ENCODE measurements around the gene BCL11A. TPM values are rescaled to one million over a fixed set of nuclear protein-coding genes. Genes with fewer than 3 reads are reported as not detected.

BCL11A gene
- polyA plus RNA-seq, 2 of the 4 experiments (the other 2 are of a cell fraction) = 0.12 to 0.13 TPM

- Histone ChIP-seq H3K4me2 (peak overlapping the region; percentile 99), H3K27ac (no peak overlapping the region), H3K4me3 (peak overlapping the region; percentile 63), H3K4me1 (peaks cover 42% of the 10 kb centered on the region), H3K9me3 (no peaks in the 10 kb centered on the region)
- ATAC-seq (no peak), FAIRE-seq (no peak), DNase-seq (ENCODE audit: low read depth in 1 of 2, low spot score in 1 of 2) (no peak)
- 4% methylated on average over 30 of the region's 38 CpGs for WGBS (ENCODE audit: missing lambda C conversion rate)
- TF ChIP-seq HOXB13 (CRISPR knock-in tag; IDR thresholded peaks at IDR 0.05; ENCODE audit: low read depth) (no peak), CHD2 (IDR thresholded peaks at IDR 0.05; ENCODE audit: low read length, partially characterized antibody) (no peak), RNF2 (IDR thresholded peaks at IDR 0.05; ENCODE audit: borderline replicate concordance, low read depth) (peak; percentile 74; the same call in 1 of the 2 replicates), JUNB (IDR thresholded peaks at IDR 0.05) (no peak), CBX2 (IDR thresholded peaks at IDR 0.05; ENCODE audit: borderline replicate concordance, low read depth) (no peak), BHLHE40 (IDR thresholded peaks at IDR 0.05; ENCODE audit: low read depth, low read length) (no peak), EP300 (IDR thresholded peaks at IDR 0.05) (no peak)
- ChIA-PET CTCF (interaction anchor here (1.2 to 1.4 kb wide), 2 partner anchors 9 to 14 kb away, joined by 3 read pairs; no protein-coding TSS in a partner anchor), POLR2A (interaction anchor here (0.6 kb wide), 1 partner anchor 20 kb away, joined by 5 read pairs; no protein-coding TSS in a partner anchor)
These were observed 481 bp downstream of the BCL11A start for GRCh38 chr2:60552851-60553494.

- FAIRE-seq (no peak), ATAC-seq (0 out of 6 replicates have a peak, but pooled peaks of 1 of the 2 experiments have one; percentile 2), DNase-seq (ENCODE audit: low read depth in 1 of 2, low spot score in 1 of 2) (peak in 1 of 2 experiments; percentile 17)
- peak overlapping the region; percentile 63 for H3K4me3 ChIP-seq
- under 1% methylated on average over 32 of the region's 49 CpGs for WGBS (ENCODE audit: missing lambda C conversion rate)
- no peak overlapping the region for H3K27ac ChIP-seq
- H3K4me2 ChIP-seq = peak overlapping the region; percentile 99
- H3K9me3 ChIP-seq = no peaks in the 10 kb centered on the region
- H3K4me1 ChIP-seq = peaks cover 42% of the 10 kb centered on the region
- TF ChIP-seq SREBF2 (IDR thresholded peaks at IDR 0.05) (no peak), HDAC2 (IDR thresholded peaks at IDR 0.05) (no peak), SMC3 (IDR thresholded peaks at IDR 0.05) (no peak), USF2 (IDR thresholded peaks at IDR 0.05) (no peak)
- POLR2A ChIA-PET = no interaction called here
- CTCF ChIA-PET = no interaction called here
These were observed 1.2 kb downstream of the BCL11A start for GRCh38 chr2:60552078-60552850.

- WGBS (ENCODE audit: missing lambda C conversion rate) = 18% methylated on average over 63 of the region's 63 CpGs
These were observed 2.0 kb downstream of the BCL11A start for GRCh38 chr2:60551240-60552077.

More at GRCh38 chr2:60551240-60552077, 2.0 kb downstream of the BCL11A start:
- Histone ChIP-seq H3K4me1 (peaks cover 37% of the 10 kb centered on the region), H3K4me3 (peak overlapping the region; percentile 63), H3K4me2 (peak overlapping the region; percentile 99), H3K9me3 (no peaks in the 10 kb centered on the region), H3K27ac (no peak overlapping the region)
- peak in 1 of 2 experiments; percentile 26 for DNase-seq (ENCODE audit: low read depth in 1 of 2, low spot score in 1 of 2)
- peak in 1 of 2 experiments; percentile 0; a peak in 2 of 6 replicates for ATAC-seq
- CTCF ChIA-PET = interaction anchor here (0.6 to 2.6 kb wide), 5 partner anchors 10 to 1250 kb away, joined by 3 to 37 read pairs (median 12); no protein-coding TSS in a partner anchor
- no peak for FAIRE-seq
- TF ChIP-seq SREBF2 (IDR thresholded peaks at IDR 0.05) = no peak
- no peak for TF ChIP-seq USF2 (IDR thresholded peaks at IDR 0.05)
- TF ChIP-seq CBX8 (IDR thresholded peaks at IDR 0.05) = peak; percentile 73; the same call in 1 of the 2 replicates
- no peak for TF ChIP-seq POLR2AphosphoS2 (conservative IDR thresholded peaks at IDR 0.05; ENCODE audit: low read length)
- TF ChIP-seq KDM1A (IDR thresholded peaks at IDR 0.05; ENCODE audit: low read depth) = no peak
- peak; percentile 41; the same call in 1 of the 2 replicates for TF ChIP-seq MAX (IDR thresholded peaks at IDR 0.05)
- TF ChIP-seq BHLHE40 (IDR thresholded peaks at IDR 0.05; ENCODE audit: low read depth, low read length) = no peak
- no peak for TF ChIP-seq FOSB (CRISPR knock-in tag; IDR thresholded peaks at IDR 0.05)
- no peak for TF ChIP-seq PBX3 (IDR thresholded peaks at IDR 0.05)
- TF ChIP-seq HOXA7 (CRISPR knock-in tag; IDR thresholded peaks at IDR 0.05) = no peak
- TF ChIP-seq RNF2 (IDR thresholded peaks at IDR 0.05; ENCODE audit: borderline replicate concordance, low read depth) = 0 out of 2 replicates have a peak, but pooled peaks have one; percentile 88
- TF ChIP-seq RFX5 (IDR thresholded peaks at IDR 0.05) = no peak
- POLR2A ChIA-PET = no interaction called here
